H1 (cell line): ENCODE measurements around the gene PLEKHG2. TPM values are rescaled to one million over a fixed set of nuclear protein-coding genes. Genes with fewer than 3 reads are reported as not detected.

Experiments
- ASH2L ChIP-seq: fragments of 200-600, 300-600 bp; sonication (generic); IDR thresholded peaks from one replicate; pipeline ENCODE4 v1.7.1; 2017; ENCODE audit warnings: low read length
- FOSL1 ChIP-seq: IDR thresholded peaks from 2 replicates; pipeline ENCODE4 v1.6.1; 2011; ENCODE audit warnings: mild to moderate bottlenecking, low read depth, low read length, moderate library complexity; ENCODE audit not compliant: insufficient read depth
- JUN ChIP-seq: IDR thresholded peaks from 2 replicates; pipeline ENCODE4 v1.6.1; 2011; ENCODE audit warnings: low read depth, mild to moderate bottlenecking, improper control_type of control experiment, low read length
- KDM4A ChIP-seq: IDR thresholded peaks from one replicate; pipeline ENCODE4 v1.7.1; 2012; ENCODE audit warnings: low read depth, mild to moderate bottlenecking, moderate library complexity, low read length, inconsistent platforms; ENCODE audit not compliant: severe bottlenecking
- MAX ChIP-seq: IDR thresholded peaks from 2 replicates; pipeline ENCODE4 v1.6.1; 2012; ENCODE audit warnings: inconsistent platforms
- RXRA ChIP-seq: IDR thresholded peaks from 2 replicates; pipeline ENCODE4 v1.6.1; 2011; ENCODE audit warnings: low read depth, mild to moderate bottlenecking, low read length, moderate library complexity; ENCODE audit not compliant: insufficient read depth
- polyA plus RNA-seq, 7 experiments: library from polyadenylated mRNA; depleted of rRNA in 3 of 7; stranded (reverse) in 5 of 7; unstranded in 2 of 7; fragments of >200 nt in 5 of 7; fragments of 200-250 nt in 2 of 7; gene quantifications; 1 replicate in 5 of 7; 2 replicates in 1 of 7; 4 replicates in 1 of 7; pipeline versions ENCODE4 v1.2.1 to v1.2.3, GENCODE V29; 2011 to 2013; ENCODE audit warnings: missing spikeins in 2 of 7, mixed read lengths in 2 of 7
- total RNA-seq: library from RNA; stranded (reverse); fragmentation: NEBNext Ultra II Directional; extraction: Animal tissue kit (Norgen Biotek cat#: 25700); gene quantifications from 2 replicates; pipeline ENCODE4 v1.2.1, GENCODE V29; 2021

The PLEKHG2 gene
- total and polyA plus RNA-seq, 2 of the 8 experiments (the other 6 are each of a cell fraction or from before 2014, with no cell fraction given), result 16.9 to 65.7 TPM

GRCh38 chr19:39422020-39422419, 9.6 kb downstream of the PLEKHG2 start (continued):
- TF ChIP-seq KDM4A, result no peak
- TF ChIP-seq RXRA, result no peak
- TF ChIP-seq FOSL1, result no peak
- TF ChIP-seq ASH2L, result no peak
- TF ChIP-seq JUN, result no peak
- no peak for TF ChIP-seq MAX
